Measurements from ENCODE around the gene BCAT1.
"Not testable (repeated sequence)": the region's sequence is repeated elsewhere in the genome, so short reads cannot be mapped to it uniquely, and the experiment has no call there.

The BCAT1 gene

DNA sequence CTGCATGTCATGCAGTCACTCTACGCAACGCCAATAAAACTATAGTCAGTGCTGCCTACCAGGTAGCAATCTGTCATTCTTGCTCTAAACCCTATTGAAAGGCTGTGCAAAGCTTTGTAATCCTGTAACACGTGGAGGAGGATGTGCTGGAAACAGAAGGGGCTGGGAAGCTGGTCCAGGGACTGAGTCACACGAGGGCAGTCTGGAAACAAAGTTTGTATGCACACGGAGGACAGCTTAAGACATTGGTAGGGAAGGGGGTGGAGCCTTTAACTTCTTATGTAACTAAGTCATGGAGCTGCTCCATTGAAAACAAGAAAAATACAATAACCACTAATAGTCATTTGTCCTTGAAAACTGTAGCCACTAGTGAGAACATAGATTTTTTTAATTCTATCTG is 128.0 kb downstream of the BCAT1 start:
- DNase-seq (ENCODE audit: extremely low read depth in 1 of 2, low read depth in 1 of 2), result no peak

DNA sequence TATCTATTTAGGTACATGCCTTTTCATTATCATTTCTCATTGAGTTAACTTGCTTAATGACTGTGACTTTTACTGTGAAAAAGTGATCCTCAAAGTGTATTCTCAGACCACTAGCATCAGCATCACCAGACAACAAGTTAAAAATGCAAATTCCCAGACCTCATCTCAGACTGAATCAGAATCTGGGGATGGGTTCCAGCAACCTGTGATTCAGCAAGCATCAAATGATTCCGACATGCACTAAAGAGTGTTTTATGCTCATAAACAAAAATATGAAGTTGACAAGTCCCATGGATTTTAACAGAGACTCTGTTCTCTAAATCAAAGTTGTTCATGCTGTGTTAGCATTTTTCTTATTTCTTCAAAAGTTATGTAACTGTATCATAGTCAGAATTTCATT is 130.6 kb downstream of the BCAT1 start:
- DNase-seq (ENCODE audit: extremely low read depth in 1 of 2, low read depth in 1 of 2), result no peak

DNA sequence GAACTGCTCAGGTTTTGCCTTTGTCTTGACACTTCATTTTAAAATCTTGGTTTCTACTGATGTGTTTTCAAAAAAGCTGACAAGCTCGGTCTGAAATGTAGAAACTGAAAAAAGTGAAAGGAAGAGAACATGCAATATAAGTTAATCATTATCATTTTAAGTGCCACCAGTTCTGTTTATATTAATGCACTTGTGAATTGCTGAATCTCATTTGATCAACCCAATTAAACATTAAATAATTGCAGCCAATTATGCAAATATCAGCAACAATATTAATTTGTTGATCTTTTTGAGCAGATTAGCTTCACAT is 133.8 kb downstream of the BCAT1 start:
- no peak for DNase-seq (ENCODE audit: extremely low read depth in 1 of 2, low read depth in 1 of 2)

DNA sequence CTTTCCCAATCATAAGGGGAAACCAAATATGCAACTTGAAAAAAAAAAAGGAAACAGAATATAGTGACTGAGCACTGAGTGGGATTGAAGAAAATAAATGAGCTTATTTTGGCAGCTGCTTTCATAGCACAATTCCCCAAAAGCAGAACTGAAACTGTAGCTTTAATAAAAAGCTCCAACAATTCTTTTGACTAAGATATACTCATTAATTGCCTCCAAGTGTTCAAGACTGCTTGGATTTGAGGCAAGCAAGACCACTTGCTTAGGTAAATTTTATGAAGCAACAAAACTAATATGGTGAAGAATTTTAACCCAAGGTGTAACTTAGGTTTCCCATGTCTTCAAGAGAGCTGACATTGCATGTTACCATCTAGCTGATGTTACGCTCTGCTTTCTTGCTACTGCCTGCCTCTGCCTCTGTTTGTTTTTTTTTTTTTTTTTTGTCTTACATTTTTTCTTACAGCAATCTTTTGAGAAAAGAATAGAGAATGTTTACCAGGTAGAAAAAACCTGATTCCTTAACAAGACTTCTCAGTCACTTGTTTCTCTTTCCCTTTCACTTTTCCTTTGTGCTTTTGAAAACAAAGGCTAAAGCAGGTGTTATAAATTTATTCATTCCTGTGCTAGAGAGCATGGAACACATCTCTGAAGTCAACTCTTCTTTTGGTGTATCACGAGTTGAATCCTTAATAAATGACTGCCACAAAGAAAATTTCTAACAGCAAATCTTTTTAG is 134.4 kb downstream of the BCAT1 start:
- no peak for DNase-seq (ENCODE audit: extremely low read depth in 1 of 2, low read depth in 1 of 2)

- no peak for DNase-seq (ENCODE audit: extremely low read depth in 1 of 2, low read depth in 1 of 2)
Measured at GRCh38 chr12:24810378-24810777, 138.5 kb downstream of the BCAT1 start.

- not testable (repeated sequence) for DNase-seq (ENCODE audit: extremely low read depth in 1 of 2, low read depth in 1 of 2)
Measured at GRCh38 chr12:24809306-24809705, 139.6 kb downstream of the BCAT1 start.

DNA sequence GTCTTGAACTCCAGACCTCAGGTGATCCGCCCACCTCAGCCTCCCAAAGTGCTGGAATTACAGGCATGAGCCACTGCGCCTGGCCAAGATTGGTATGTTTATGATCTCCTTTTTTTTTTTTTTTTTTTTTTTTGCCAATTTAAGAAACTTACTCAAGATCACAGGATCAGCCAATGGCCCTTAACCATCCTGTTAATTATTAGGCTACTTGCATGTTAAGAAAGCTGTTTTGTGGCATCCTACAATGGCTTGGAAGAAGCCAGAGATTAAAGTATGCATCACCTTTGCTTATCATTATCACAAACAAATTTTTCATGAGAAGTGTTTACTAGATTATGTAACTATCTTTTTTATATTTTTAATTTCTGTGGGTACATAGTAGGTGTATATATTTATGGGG is 140.2 kb downstream of the BCAT1 start:
- DNase-seq (ENCODE audit: extremely low read depth in 1 of 2, low read depth in 1 of 2), result no peak

DNA sequence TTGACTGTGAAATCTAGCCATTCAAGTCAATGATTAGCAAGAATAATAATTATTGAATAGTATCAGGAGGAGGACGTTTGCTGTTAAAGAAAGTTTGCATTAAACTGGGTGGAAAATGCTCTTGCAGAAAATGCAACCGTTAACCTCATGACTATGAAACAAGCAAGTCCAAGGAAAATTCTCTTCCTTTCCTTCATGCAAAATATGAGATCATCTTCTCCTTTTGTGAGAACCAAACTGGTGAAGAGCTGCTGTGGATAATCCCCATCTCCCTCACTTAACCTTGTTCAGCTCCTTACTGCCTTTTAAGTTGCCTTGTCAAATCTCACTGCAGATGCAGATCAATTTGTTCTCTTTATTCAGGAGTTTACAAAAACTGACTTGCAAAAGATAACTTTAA is 142.5 kb downstream of the BCAT1 start:
- no peak for DNase-seq (ENCODE audit: extremely low read depth in 1 of 2, low read depth in 1 of 2)

- DNase-seq (ENCODE audit: extremely low read depth in 1 of 2, low read depth in 1 of 2), result no peak
Measured at GRCh38 chr12:24803430-24804245, 145.3 kb downstream of the BCAT1 start.

- DNase-seq (ENCODE audit: extremely low read depth in 1 of 2, low read depth in 1 of 2), result no peak
Measured at GRCh38 chr12:24798335-24798734, 150.6 kb downstream of the BCAT1 start.

DNA sequence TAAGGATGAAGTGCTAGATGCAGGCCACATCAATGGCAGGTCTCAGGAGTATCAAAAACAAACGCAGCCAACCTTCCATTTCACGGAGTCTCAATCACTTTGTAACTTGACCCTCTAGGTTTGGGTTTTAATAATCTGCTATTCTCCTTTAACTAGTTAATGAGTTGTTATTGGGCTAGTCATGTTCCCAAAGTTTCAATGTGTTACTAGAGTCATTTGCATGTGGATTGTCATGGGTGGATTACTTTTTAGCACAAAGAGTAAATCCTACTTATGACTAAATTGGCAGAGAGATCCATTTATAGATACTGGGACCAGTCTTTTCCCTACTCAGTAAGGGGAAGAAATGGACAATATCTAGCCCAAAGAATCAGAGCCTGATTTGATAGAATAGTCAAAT is 151.0 kb downstream of the BCAT1 start:
- DNase-seq (ENCODE audit: extremely low read depth in 1 of 2, low read depth in 1 of 2), result no peak

DNA sequence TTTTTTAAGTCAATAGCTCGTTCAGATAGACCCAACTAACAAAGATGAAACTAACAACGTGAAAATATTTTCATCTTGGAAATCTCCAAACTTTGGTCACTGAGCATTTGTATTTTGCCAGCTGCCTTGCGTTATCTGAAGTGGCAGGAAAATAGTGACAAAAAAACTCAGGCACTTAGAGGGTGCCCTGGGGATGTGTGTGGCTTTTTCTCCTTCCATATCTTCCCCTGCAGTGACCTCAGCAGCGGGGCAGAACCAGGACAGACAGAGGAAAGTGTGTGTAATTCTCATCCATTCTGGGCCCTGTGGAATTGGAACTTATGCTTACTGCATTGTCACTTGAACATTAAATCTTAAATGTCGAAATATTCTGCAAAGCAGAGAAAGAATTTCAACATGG is 152.0 kb downstream of the BCAT1 start:
- DNase-seq (ENCODE audit: extremely low read depth in 1 of 2, low read depth in 1 of 2), result no peak

DNA sequence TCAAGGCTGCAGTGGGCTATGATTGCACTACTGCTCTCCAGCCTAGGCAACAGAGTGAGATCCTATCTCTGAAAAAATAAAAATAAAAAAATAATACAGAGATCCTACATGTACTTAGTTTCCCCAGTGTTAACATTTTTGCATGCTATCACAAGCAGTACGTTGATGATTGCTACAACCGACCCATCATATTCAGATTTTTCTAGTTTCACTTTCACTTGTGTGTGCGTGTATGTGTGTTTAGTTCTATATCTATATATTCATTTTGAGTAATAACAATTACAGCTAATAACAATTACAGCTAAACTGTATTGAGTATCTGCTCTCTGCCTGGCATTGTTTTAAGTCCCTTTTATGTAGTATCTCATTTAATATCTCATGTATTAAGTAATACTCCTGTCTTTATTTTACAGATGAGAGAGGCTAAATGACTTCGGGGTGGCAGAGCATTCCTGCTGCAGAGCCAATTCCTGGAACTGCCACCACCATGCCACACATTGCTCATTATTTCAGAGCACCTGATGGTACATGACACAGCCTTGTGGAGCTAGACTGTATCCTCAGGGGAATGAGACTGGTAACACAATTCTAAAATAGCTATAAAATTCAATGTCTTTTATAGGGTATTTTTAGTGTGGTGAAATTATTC is 153.1 kb downstream of the BCAT1 start:
- DNase-seq (ENCODE audit: extremely low read depth in 1 of 2, low read depth in 1 of 2), result no peak

DNA sequence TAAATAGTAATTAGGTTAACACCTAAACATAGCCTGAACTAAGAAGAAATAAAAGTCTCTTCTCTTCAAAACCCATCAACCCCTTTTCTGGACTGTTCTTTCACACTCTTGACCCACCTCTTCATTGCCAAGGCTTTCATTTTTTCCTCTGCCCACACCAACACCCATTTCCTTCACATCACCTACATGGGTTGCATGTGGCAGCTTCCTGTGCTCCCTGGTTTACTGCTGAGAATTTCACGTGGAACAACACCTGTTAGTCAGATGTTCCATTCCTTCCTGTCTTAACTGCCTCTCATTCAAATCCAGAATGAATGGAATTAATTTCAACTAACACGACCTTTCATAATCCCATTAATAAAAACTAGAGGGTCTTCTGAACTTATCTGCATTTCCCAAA is 157.3 kb downstream of the BCAT1 start:
- DNase-seq (ENCODE audit: extremely low read depth in 1 of 2, low read depth in 1 of 2), result no peak

DNA sequence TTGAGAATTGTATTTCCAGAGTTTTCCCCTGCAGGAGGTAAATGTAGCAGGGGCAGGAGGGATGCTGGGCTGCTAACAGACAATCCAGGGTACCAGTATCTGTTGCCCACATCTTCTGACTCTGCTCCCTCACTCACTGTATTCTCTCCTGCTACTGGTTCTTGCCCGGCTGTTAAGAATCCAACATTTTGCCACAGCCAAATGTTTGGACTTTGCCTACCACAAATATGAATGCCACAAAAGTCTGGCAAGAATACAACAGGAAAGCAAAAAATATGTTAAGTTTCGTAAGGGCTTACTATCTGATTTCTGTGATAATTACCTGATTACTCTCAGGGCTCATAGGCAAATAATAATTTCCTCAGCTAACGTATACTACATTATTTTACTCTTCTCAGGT is 160.0 kb downstream of the BCAT1 start:
- DNase-seq (ENCODE audit: extremely low read depth in 1 of 2, low read depth in 1 of 2), result no peak

- no peak for DNase-seq (ENCODE audit: extremely low read depth in 1 of 2, low read depth in 1 of 2)
Measured at GRCh38 chr12:24780697-24781368, 168.1 kb downstream of the BCAT1 start.

GRCh38 chr12:24778486-24779304 is 170.2 kb downstream of the BCAT1 start:
- no peak for DNase-seq (ENCODE audit: extremely low read depth in 1 of 2, low read depth in 1 of 2)

DNA sequence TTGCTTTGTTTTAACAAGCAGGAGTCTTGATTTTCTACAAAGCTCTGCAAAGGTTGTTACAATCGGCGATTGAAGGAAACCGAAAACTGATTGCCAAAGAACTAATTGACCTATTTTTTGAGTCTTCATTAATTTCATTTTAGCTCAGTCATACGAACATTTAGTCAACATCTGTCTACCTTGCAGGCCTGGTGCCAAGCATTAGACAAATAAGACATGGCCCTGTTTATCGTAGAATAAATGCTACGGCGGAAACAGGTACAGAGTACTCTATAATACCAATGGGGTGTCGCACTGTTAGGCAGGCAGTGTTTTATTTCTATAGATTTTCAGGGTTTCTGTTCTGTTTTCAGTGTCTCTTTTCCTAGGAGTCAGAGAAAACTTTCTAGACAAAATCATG is 171.5 kb downstream of the BCAT1 start:
- DNase-seq (ENCODE audit: extremely low read depth in 1 of 2, low read depth in 1 of 2), result no peak

DNA sequence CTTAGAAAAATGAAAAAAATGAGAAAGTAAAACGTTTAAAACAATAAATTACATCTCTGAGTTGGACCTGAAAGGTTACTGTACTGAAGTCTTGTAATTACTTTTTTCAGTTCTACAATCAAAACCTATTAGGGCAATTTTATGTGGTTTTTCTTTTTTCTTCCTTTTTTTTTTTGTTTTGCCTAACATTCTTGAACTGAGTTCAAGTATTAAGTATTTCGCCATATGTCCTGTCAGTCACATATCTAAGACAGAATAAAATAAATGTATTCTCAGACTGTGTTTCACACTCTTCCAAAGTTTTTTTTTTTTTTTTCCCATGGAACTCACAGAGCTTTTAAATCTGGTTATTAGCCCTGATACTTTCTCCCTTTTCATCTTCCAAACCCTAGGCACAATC is 172.0 kb downstream of the BCAT1 start:
- no peak for DNase-seq (ENCODE audit: extremely low read depth in 1 of 2, low read depth in 1 of 2)

- DNase-seq (ENCODE audit: extremely low read depth in 1 of 2, low read depth in 1 of 2), result no peak
Measured at GRCh38 chr12:24775073-24775472, 173.8 kb downstream of the BCAT1 start.

DNA sequence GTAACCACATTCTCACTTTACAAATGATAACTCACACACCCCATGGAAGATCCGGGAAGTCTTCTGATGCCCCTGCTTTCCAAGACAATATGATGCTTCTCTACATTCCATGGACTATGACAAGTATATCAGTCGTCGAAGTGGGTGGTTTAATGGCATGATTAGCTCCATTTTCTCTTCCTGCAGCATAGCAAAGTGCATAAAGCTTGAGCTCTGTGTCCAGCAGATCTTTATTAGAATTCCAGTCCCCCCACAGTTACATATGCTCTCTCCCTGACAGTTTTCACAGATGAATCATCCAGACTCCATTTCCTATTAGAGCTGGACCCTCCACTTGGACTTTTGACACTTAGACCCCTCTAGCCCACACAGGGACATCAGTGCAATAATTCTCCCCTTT is 174.9 kb downstream of the BCAT1 start:
- no peak for DNase-seq (ENCODE audit: extremely low read depth in 1 of 2, low read depth in 1 of 2)

Measured in stimulated activated CD8-positive, alpha-beta memory T cell treated with anti-CD3 and anti-CD28 coated beads, Interleukin-7, amount 100 ng/mL, for 48 hours (primary cell).